MV-4-11 (cell line): ENCODE results near the gene CTIF.

Experiments
- DNase-seq: peaks from one replicate; lab custom pipeline; 2025; lab: John Stamatoyannopoulos, UW

Gene CTIF

GRCh38 chr18:48667276-48668254, 128.7 kb downstream of the CTIF start:
- DNase-seq: no peak

- DNase-seq: no peak
These were observed 129.8 kb downstream of the CTIF start for GRCh38 chr18:48668466-48669179.

GRCh38 chr18:48669180-48669675, 130.4 kb downstream of the CTIF start:
- no peak for DNase-seq

GRCh38 chr18:48669991-48670750, 131.3 kb downstream of the CTIF start:
- DNase-seq: no peak

- DNase-seq: no peak
These were observed 132.1 kb downstream of the CTIF start for GRCh38 chr18:48670751-48671560.

- DNase-seq: no peak
These were observed 132.7 kb downstream of the CTIF start for GRCh38 chr18:48671561-48671945.

GRCh38 chr18:48672671-48673340, 134.0 kb downstream of the CTIF start:
- DNase-seq: no peak

- DNase-seq: no peak
These were observed 134.6 kb downstream of the CTIF start for GRCh38 chr18:48673456-48673852.

- DNase-seq: peak; percentile 81
These were observed 135.3 kb downstream of the CTIF start for GRCh38 chr18:48673853-48674721.

GRCh38 chr18:48674758-48675351, 136.0 kb downstream of the CTIF start:
- no peak for DNase-seq

- DNase-seq: peak; percentile 74
These were observed 136.5 kb downstream of the CTIF start for GRCh38 chr18:48675352-48675761.

- no peak for DNase-seq
These were observed 137.1 kb downstream of the CTIF start for GRCh38 chr18:48675912-48676311.

GRCh38 chr18:48676346-48676745, 137.5 kb downstream of the CTIF start:
- DNase-seq: peak; percentile 72

GRCh38 chr18:48676756-48677368, 138.0 kb downstream of the CTIF start:
- DNase-seq: peak; percentile 52

GRCh38 chr18:48678237-48679115, 139.6 kb downstream of the CTIF start:
- no peak for DNase-seq

GRCh38 chr18:48679236-48679635, 140.4 kb downstream of the CTIF start:
- DNase-seq: peak; percentile 24

- no peak for DNase-seq
These were observed 141.8 kb downstream of the CTIF start for GRCh38 chr18:48680339-48681250.
